Measurements from ENCODE around the gene ECHDC3. TPM values are rescaled to one million over a fixed set of nuclear protein-coding genes. Genes with fewer than 3 reads are reported as not detected.

Gene ECHDC3
- total RNA-seq, 1 donor from 2014 or later = 2.1 TPM

DNA sequence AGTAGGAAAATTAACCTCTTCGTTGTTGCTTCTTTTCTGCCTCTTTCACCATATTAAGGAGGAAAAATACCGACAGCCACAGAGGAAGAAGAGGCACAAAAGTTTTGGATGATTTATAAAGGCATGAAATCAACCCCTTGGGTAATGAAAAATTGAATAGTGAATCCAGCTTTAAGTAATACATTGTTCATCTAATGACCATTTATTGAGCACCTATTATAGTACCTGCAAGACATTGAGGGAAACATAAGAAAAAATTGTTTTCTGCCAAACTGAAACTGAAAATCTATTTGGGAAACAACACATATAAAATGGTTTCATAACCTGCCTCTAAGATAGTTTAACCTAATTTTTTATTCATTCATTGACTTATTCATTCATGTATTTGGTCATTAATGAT lies 8.2 kb downstream of the ECHDC3 start:
- no peak overlapping the region for H3K4me2 ChIP-seq
- no peak overlapping the region for H2AFZ ChIP-seq (replicated peaks)
- no peak overlapping the region for H3K27ac ChIP-seq
- no peak for TF ChIP-seq EZH2phosphoT487 (IDR thresholded peaks at IDR 0.05)
- TF ChIP-seq EZH2 (IDR thresholded peaks at IDR 0.05) = no peak
- TF ChIP-seq CTCF (IDR thresholded peaks at IDR 0.05) = no peak
- no peak overlapping the region for H3K4me3 ChIP-seq
- Mint-ChIP-seq H3K4me1 (peaks cover 11% of the 10 kb centered on the region), H3K27ac (no peak overlapping the region), H3K4me3 (no peak overlapping the region), H3K27me3 (ENCODE audit: insufficient read depth, low read depth) (peaks cover 3% of the 10 kb centered on the region), H3K36me3 (peaks cover 2% of the 10 kb centered on the region), H3K9me3 (no peaks in the 10 kb centered on the region)
- H3K36me3 ChIP-seq = no peaks in the 10 kb centered on the region
- no peaks in the 10 kb centered on the region for H3K9me3 ChIP-seq (ENCODE audit: low read depth)
- no peaks in the 10 kb centered on the region for H4K20me1 ChIP-seq (ENCODE audit: low read depth)
- no peaks in the 10 kb centered on the region for H3F3A ChIP-seq (ENCODE audit: low read depth)
- H3K27me3 ChIP-seq = no peaks in the 10 kb centered on the region
- no peaks in the 10 kb centered on the region for H3K79me2 ChIP-seq (ENCODE audit: low read depth)
- no peaks in the 10 kb centered on the region for H3K4me1 ChIP-seq
- no peak overlapping the region for H3K9ac ChIP-seq
- DNase-seq (ENCODE audit: low spot score) = no peak

DNA sequence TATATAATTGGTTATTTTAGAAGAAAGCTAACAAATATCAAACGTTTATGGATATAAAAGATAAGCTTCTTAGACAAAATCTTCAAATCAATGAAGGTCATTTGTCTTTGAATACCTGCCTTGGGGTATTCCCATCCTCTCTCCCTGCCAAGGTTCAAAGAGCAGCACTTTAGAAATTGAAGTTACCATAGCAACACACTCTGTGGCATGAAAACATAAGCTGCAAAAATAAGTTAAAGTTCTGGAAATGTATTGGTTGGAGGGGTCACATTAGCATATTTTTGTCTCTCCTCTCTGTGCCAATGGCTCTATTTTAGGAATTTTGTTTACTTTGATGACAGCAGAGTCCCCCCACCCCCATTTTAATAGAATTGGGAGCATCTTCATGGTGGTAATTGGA lies 12.0 kb downstream of the ECHDC3 start:
- no peak overlapping the region for H2AFZ ChIP-seq (replicated peaks)
- peaks cover 3% of the 10 kb centered on the region for H3K27me3 Mint-ChIP-seq (ENCODE audit: insufficient read depth, low read depth)

GRCh38 chr10:11754620-11755019 lies 12.4 kb downstream of the ECHDC3 start:
- peaks cover 2% of the 10 kb centered on the region for H3K36me3 Mint-ChIP-seq
- no peaks in the 10 kb centered on the region for H3K9me3 Mint-ChIP-seq
- Histone ChIP-seq H3K4me2 (no peak overlapping the region), H2AFZ (replicated peaks) (no peak overlapping the region), H3K27me3 (no peaks in the 10 kb centered on the region), H3K36me3 (no peaks in the 10 kb centered on the region), H4K20me1 (ENCODE audit: low read depth) (no peaks in the 10 kb centered on the region), H3K79me2 (ENCODE audit: low read depth) (no peaks in the 10 kb centered on the region), H3K9me3 (ENCODE audit: low read depth) (no peaks in the 10 kb centered on the region), H3K4me3 (no peak overlapping the region), H3K9ac (no peak overlapping the region), H3K4me1 (no peaks in the 10 kb centered on the region), H3F3A (ENCODE audit: low read depth) (no peaks in the 10 kb centered on the region), H3K27ac (no peak overlapping the region)
- H3K4me1 Mint-ChIP-seq = peaks cover 18% of the 10 kb centered on the region
- H3K27ac Mint-ChIP-seq = no peak overlapping the region
- H3K4me3 Mint-ChIP-seq = no peak overlapping the region
- H3K27me3 Mint-ChIP-seq (ENCODE audit: insufficient read depth, low read depth) = peaks cover 4% of the 10 kb centered on the region
- TF ChIP-seq EZH2 (IDR thresholded peaks at IDR 0.05) = no peak
- TF ChIP-seq CTCF (IDR thresholded peaks at IDR 0.05) = no peak
- no peak for TF ChIP-seq EZH2phosphoT487 (IDR thresholded peaks at IDR 0.05)
- DNase-seq (ENCODE audit: low spot score) = no peak

More for the DNA sequence above, 12.0 kb downstream of the ECHDC3 start:
- no peaks in the 10 kb centered on the region for H3K27me3 ChIP-seq
- H3K27ac ChIP-seq = no peak overlapping the region
- no peaks in the 10 kb centered on the region for H3F3A ChIP-seq (ENCODE audit: low read depth)
- Mint-ChIP-seq H3K9me3 (no peaks in the 10 kb centered on the region), H3K27ac (no peak overlapping the region), H3K4me1 (peaks cover 18% of the 10 kb centered on the region), H3K4me3 (no peak overlapping the region), H3K36me3 (peaks cover 2% of the 10 kb centered on the region)
- no peak for DNase-seq (ENCODE audit: low spot score)
- no peaks in the 10 kb centered on the region for H3K79me2 ChIP-seq (ENCODE audit: low read depth)
- no peak for TF ChIP-seq EZH2 (IDR thresholded peaks at IDR 0.05)
- TF ChIP-seq CTCF (IDR thresholded peaks at IDR 0.05) = no peak
- TF ChIP-seq EZH2phosphoT487 (IDR thresholded peaks at IDR 0.05) = no peak
- H3K9ac ChIP-seq = no peak overlapping the region
- no peaks in the 10 kb centered on the region for H3K4me1 ChIP-seq
- H3K4me2 ChIP-seq = no peak overlapping the region
- no peaks in the 10 kb centered on the region for H3K36me3 ChIP-seq
- H3K9me3 ChIP-seq (ENCODE audit: low read depth) = no peaks in the 10 kb centered on the region
- no peaks in the 10 kb centered on the region for H4K20me1 ChIP-seq (ENCODE audit: low read depth)
- no peak overlapping the region for H3K4me3 ChIP-seq

All from neural progenitor cell (in vitro differentiated cells).